Panc1 (cell line): ENCODE data around the gene LAMB4. TPM values are rescaled to one million over a fixed set of nuclear protein-coding genes. Genes with fewer than 3 reads are reported as not detected.

ENCODE experiments used
- ATAC-seq: fragments of 200-7000 bp; cut with Tn5 transposase; 2 replicates; pipeline ENCODE4 v1.9.1; 2020; ENCODE audit warnings: mild to moderate bottlenecking, moderate library complexity
- BruUV-seq: library from RNA; stranded (reverse); fragments of 400-500 nt; replicated peaks from 2 replicates; lab custom pipeline; 2021; lab: Mats Ljungman, UMichigan
- CTCF ChIA-PET: fragments of 300-600 bp; sonication (Branson Sonifier 250); formaldehyde crosslinking; loops from one replicate; lab custom pipeline; 2022; ENCODE audit warnings: antibody characterized with exemption; lab: Charles Lee
- POLR2A ChIA-PET: fragments of 300-600 bp; sonication (Branson Sonifier 250); formaldehyde crosslinking; loops from one replicate; lab custom pipeline; 2022; ENCODE audit warnings: antibody characterized with exemption; lab: Charles Lee
- DNase-seq: peaks from one replicate; pipeline ENCODE4 v3.0.0-alpha.2; 2010; ENCODE audit warnings: low read depth, low spot score
- H3K27ac ChIP-seq: 2 replicates; pipeline ENCODE4 v1.5.1; 2011; ENCODE audit warnings: mild to moderate bottlenecking, low read length, inconsistent platforms
- H3K27me3 ChIP-seq: fragments of 200-500 bp; sonication (Bioruptor generic); 2 replicates; pipeline ENCODE4 v1.6.0; 2014; ENCODE audit warnings: low read length, inconsistent platforms; ENCODE audit not compliant: control insufficient read depth, insufficient read depth
- H3K36me3 ChIP-seq: fragments of 200-500 bp; sonication (Bioruptor generic); 2 replicates; pipeline ENCODE4 v1.5.1; 2014; ENCODE audit warnings: inconsistent platforms, mild to moderate bottlenecking, low read length, moderate library complexity; ENCODE audit not compliant: control insufficient read depth, insufficient read depth
- H3K4me1 ChIP-seq: 2 replicates; pipeline ENCODE4 v1.5.1; 2011; ENCODE audit warnings: inconsistent platforms, mild to moderate bottlenecking, low read length, moderate library complexity; ENCODE audit not compliant: control insufficient read depth, insufficient read depth
- H3K4me3 ChIP-seq, 2 experiments: 2 replicates each; pipeline ENCODE4 v1.5.1; 2011 to 2012; ENCODE audit warnings: low read depth in 2 of 2, low read length in 2 of 2, mild to moderate bottlenecking in 2 of 2, inconsistent platforms in 1 of 2, moderate library complexity in 1 of 2
- H3K9me3 ChIP-seq: fragments of 200-500 bp; sonication (Bioruptor generic); 2 replicates; pipeline ENCODE4 v1.5.1; 2014; ENCODE audit warnings: low read depth, mild to moderate bottlenecking, inconsistent platforms, low read length, moderate library complexity; ENCODE audit not compliant: control insufficient read depth, insufficient read depth
- CTCF ChIP-seq: fragments of 450-650 bp; IDR thresholded peaks from 2 replicates; pipeline ENCODE4 v1.5.1; 2017; ENCODE audit warnings: mild to moderate bottlenecking
- POLR2AphosphoS5 ChIP-seq: IDR thresholded peaks from 2 replicates; pipeline ENCODE4 v1.6.1; 2012; ENCODE audit warnings: mild to moderate bottlenecking, low read depth, low read length, moderate library complexity
- REST ChIP-seq, 2 experiments: IDR thresholded peaks; 2 replicates each; pipeline ENCODE4 v1.6.1; 2011 to 2012; ENCODE audit warnings: low read depth in 2 of 2, control low read depth in 1 of 2, low read length in 1 of 2, mild to moderate bottlenecking in 1 of 2, moderate library complexity in 1 of 2; ENCODE audit not compliant: insufficient read depth in 1 of 2
- SIN3A ChIP-seq: IDR thresholded peaks from 2 replicates; pipeline ENCODE4 v1.6.1; 2012; ENCODE audit warnings: low read depth, mild to moderate bottlenecking, low read length, moderate library complexity, borderline replicate concordance; ENCODE audit not compliant: insufficient read depth
- TCF7L2 ChIP-seq: IDR thresholded peaks from 2 replicates; pipeline ENCODE4 v1.6.1; 2011; ENCODE audit warnings: mild to moderate bottlenecking, low read depth, low read length, inconsistent platforms
- in situ Hi-C: cut with HindIII; loops from 2 replicates; pipeline ENCODE4 v1.10.0; 2016; ENCODE audit warnings: low sequenced_read_pairs, low pct_unique_long_range_greater_than_20kb
- intact Hi-C: fragments of 100-400 bp; cut with micrococcal nuclease; formaldehyde crosslinking; loops from one replicate; pipeline ENCODE4 v1.10.0; 2022; ENCODE audit not compliant: unreplicated experiment
- total RNA-seq: library from RNA; stranded (reverse); gene quantifications from one replicate; pipeline ENCODE4 v1.2.1, GENCODE V29; 2021; ENCODE audit not compliant: unreplicated experiment

Gene LAMB4
- total RNA-seq, 1 experiment from 2014 or later: not detected

GRCh38 chr7:108149908-108150307 lies 19.7 kb upstream of the LAMB4 start:
- DNase-seq (no peak), ATAC-seq (no peak)
- H3K36me3 ChIP-seq: no peaks in the 10 kb centered on the region
- H3K4me1 ChIP-seq: peaks cover 4% of the 10 kb centered on the region; the same call in 1 of the 2 replicates
- in situ Hi-C loops (no loop called here), intact Hi-C loops (loop anchor here (5.0 to 10.0 kb wide), 3 partner anchors 38 to 215 kb away; no protein-coding TSS in a partner anchor)
- TF ChIP-seq TCF7L2: no peak
- TF ChIP-seq POLR2AphosphoS5: no peak
- TF ChIP-seq CTCF: no peak
- no peak for TF ChIP-seq SIN3A
- no peak overlapping the region for H3K4me3 ChIP-seq
- CTCF ChIA-PET: no interaction called here
- POLR2A ChIA-PET: no interaction called here
- peaks cover 3% of the 10 kb centered on the region for H3K27me3 ChIP-seq
- BruUV-seq: no TSS peak
- H3K9me3 ChIP-seq: no peaks in the 10 kb centered on the region
- H3K27ac ChIP-seq: no peak overlapping the region

GRCh38 chr7:108149119-108149518 lies 19.0 kb upstream of the LAMB4 start:
- CTCF ChIA-PET: no interaction called here
- intact Hi-C loops: loop anchor here (5.0 to 10.0 kb wide), 3 partner anchors 37 to 214 kb away; no protein-coding TSS in a partner anchor

More at GRCh38 chr7:108149119-108149518, 19.0 kb upstream of the LAMB4 start:
- H3K4me3 ChIP-seq: no peak overlapping the region
- DNase-seq: no peak
- no peak overlapping the region for H3K27ac ChIP-seq
- no TSS peak for BruUV-seq
- no peaks in the 10 kb centered on the region for H3K9me3 ChIP-seq
- H3K27me3 ChIP-seq: peaks cover 3% of the 10 kb centered on the region
- H3K36me3 ChIP-seq: no peaks in the 10 kb centered on the region
- no peak for TF ChIP-seq REST (IDR thresholded peaks at IDR 0.05; ENCODE audit: insufficient read depth in 1 of 2, low read depth in 2 of 2, low read length in 1 of 2)
- TF ChIP-seq POLR2AphosphoS5: no peak
- TF ChIP-seq CTCF: no peak
- no peak for TF ChIP-seq TCF7L2
- TF ChIP-seq SIN3A: no peak
- POLR2A ChIA-PET: no interaction called here
- no peak for ATAC-seq
- in situ Hi-C loops: no loop called here
- H3K4me1 ChIP-seq: peaks cover 4% of the 10 kb centered on the region; the same call in 1 of the 2 replicates
